ENCODE results near the gene CELF2.

The CELF2 gene

DNA sequence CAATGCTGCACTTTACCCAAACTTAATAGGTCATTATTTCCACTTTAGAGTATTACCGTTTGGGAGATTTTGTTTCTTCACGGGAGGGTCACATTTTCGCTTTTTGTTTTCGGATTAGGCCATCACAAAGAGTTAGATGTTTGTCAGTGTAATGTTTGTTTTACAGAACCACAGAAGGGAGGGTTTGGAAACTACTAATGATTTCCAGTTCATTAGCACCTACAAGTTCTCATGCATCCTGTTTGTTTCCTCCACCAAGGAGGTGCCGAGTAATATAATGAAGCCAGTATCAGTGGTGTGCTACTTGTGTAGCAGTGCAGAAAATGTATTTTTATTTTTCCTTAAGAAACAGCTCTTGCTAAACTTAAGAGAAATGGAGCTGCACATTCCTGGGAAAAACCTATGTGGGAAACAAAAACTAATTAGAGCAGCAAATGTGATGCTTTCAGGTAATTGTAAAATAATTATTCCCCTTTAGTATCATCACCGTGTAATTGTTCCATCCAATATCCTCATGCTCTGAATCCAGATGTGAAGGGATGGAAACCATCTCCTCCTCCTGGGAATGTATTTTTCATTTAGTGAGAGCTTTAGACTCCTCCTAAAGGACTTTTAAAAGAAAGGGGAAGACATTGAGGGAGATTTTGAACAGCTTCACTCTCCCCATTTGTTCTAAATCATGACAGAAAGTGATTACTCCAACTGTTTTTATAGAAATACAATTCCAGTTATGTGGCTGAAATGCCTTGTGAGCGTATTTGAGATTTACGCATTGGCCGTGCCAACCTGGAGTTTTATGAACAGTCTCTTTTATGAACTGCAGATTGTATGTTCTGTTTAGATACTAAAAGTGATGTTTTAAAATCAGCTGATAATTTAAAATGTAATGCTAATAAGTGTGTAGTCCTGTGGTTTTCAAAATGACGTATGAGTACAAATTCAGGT, 5.6 kb downstream of the CELF2 start:
- DNase-seq = no peak

DNA sequence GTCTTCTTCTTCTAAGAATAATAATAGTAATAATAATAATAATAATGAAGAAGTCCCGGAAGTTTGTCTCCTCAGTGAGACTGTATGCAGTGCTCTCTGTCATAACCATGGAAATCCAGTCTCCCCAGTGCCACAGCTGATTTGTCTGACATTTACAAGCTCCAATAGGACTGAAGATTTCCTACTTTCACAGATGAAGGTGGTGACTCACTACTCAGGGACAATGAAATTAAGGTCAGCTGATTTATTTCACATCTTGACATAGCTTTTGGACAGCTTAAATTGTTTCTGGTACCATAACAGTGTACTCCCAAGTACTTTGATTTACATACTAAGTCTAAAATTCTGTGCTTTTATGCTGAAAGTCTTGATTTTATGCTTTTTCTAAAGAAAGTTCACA, 6.9 kb downstream of the CELF2 start:
- DNase-seq = no peak

- DNase-seq = no peak
These were observed 8.3 kb downstream of the CELF2 start for GRCh38 chr10:11025978-11026377.

GRCh38 chr10:11026773-11027172, 9.1 kb downstream of the CELF2 start:
- no peak for DNase-seq

DNA sequence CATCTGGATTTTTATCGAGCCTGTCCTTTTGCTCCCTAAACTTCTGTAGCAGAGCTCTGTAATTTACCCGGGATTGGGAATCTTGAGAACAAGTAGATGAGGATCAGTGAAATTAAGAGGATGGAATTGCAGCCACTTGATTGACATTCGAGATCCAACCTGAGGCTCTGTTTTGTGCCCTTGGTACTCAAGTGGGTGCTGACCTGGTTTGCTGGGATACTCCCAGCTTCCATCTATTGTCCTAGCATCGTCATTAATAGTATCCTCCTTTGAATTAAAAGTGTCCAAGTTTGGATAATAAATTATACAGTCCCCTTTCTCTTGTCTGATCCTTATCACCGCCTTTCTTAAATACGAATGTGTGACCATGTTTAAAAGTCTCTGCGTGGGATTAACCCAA, 17.1 kb downstream of the CELF2 start:
- no peak for DNase-seq

GRCh38 chr10:11035301-11035991, 17.8 kb downstream of the CELF2 start:
- peak; percentile 75 for DNase-seq

DNA sequence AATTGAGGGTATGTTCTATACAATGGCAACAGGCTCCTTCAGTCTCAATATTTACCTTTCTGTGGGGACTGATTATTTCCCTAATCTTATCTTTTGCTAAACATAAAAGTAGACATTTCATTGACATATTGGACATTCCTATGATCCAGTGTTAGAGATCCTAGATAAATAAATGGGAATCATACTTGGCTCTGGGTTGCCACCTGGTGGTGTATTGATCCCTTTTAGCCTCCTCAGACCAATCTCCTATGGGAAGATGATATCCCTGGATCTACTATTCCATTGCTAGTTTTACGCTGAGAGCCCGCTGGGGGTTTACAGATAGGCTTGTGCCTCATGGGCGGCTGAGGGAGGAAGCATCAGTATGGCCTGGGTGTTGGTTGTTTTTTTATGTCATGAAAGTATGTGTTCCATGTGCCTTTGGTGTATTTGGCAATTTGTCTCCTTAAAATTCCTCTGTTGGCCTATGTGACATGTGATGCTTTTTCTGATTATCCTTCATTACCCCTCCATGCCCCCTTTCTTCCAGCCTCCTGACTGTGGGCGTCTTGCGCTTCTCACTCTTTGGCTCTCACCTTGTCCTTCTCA, 18.8 kb downstream of the CELF2 start:
- peak; percentile 61 for DNase-seq

GRCh38 chr10:11037991-11038390, 20.3 kb downstream of the CELF2 start:
- no peak for DNase-seq

GRCh38 chr10:11042357-11042756, 24.7 kb downstream of the CELF2 start:
- DNase-seq = peak; percentile 25

DNA sequence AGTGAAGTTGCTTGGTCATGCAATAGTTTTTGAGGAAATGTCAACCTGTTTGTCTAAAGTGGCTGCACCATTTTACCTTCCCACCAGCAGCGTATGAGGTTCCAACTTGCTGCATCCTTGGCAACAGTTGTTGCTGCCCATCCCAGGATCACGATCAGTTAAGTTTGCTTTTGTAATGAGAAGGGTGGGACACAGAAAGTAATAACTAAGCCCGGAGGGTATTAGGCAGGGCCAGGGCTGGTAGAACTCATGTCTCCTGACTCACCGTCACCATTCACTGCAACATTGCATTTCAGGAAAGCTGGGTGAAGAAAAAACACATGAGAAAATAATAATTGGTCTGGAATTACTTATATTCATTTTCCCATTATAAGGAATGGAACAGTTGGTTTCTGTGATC, 25.4 kb downstream of the CELF2 start:
- no peak for DNase-seq

- no peak for DNase-seq
These were observed 25.9 kb downstream of the CELF2 start for GRCh38 chr10:11043446-11044127.

- DNase-seq = no peak
These were observed 27.8 kb downstream of the CELF2 start for GRCh38 chr10:11045487-11045886.

GRCh38 chr10:11045995-11046775, 28.5 kb downstream of the CELF2 start:
- DNase-seq = no peak

- no peak for DNase-seq
These were observed 29.1 kb downstream of the CELF2 start for GRCh38 chr10:11046776-11047160.

- DNase-seq = no peak
These were observed 31.1 kb downstream of the CELF2 start for GRCh38 chr10:11048707-11049278.

GRCh38 chr10:11049806-11050205, 32.1 kb downstream of the CELF2 start:
- DNase-seq = no peak

GRCh38 chr10:11050301-11051287, 32.9 kb downstream of the CELF2 start:
- no peak for DNase-seq

GRCh38 chr10:11057018-11057417, 39.3 kb downstream of the CELF2 start:
- no peak for DNase-seq

DNA sequence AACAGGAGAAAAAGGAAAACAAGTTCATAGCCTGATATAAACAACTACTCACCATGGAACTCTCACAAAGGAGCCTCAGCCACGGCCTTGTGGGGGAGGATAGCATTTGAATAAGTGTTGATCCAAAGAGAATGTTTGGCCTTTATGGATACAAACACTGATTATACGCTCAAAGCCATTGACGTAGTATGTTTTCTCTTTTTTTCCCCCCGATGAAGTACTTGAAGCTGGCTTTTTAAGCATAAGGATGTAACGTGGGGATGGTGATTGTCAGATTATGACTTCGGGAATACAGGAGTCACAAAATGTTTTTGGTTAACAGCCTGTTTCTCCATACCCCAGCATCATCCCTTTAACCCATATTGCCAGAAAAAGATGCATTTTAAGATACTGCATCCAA, 39.8 kb downstream of the CELF2 start:
- DNase-seq = no peak

GRCh38 chr10:11057994-11058393, 40.3 kb downstream of the CELF2 start:
- DNase-seq = no peak

Data from fibroblast of skin of abdomen (primary cell).